ENCODE measurements around the gene GNAZ. TPM values are rescaled to one million over a fixed set of nuclear protein-coding genes. Genes with fewer than 3 reads are reported as not detected.

GNAZ gene
- total RNA-seq, 1 experiment from 2014 or later: 11.9 TPM

- DNase-seq: no peak
- no peaks in the 10 kb centered on the region for H3K27me3 ChIP-seq
- no peaks in the 10 kb centered on the region for H3K4me1 ChIP-seq
These were observed 15.6 kb upstream of the GNAZ start for GRCh38 chr22:23054531-23055257.

DNA sequence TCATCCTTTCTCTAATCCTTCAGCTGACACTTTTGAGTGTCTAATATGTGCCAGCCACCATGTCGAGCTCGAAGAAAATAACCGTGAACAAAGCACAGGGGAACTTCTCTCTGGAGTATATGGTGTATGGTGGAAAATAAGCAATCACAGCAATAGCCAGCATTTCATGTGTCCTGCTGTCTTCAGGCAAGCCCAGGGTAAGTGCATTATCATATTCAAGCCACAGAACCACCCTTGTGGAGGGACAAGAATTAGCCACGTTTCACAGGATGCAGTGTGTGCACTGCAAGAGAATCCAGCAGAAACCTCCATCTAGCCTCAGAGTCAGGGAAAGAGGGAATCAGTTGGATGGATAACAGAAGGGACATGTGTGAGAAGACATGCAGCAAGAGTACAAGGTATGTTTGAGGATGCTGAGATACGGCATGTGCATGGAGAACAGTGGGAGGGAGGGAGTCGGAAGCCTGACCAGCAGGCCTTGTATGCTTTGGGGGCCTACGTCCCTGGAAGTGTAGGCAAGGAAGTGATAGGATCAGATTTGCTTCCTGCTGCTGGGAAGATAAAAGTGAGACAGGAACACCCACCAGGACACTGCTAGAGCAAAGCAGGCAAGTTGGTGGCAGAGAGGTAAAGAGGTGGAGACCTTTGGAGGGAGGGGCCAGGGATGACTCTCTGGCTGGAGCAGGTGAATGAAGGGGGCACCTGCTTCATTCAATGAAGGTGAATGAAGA, 14.7 kb upstream of the GNAZ start:
- Histone ChIP-seq H3K27me3 (no peaks in the 10 kb centered on the region), H3K4me1 (no peaks in the 10 kb centered on the region), H3K9me3 (replicated peaks) (no peaks in the 10 kb centered on the region), H3K36me3 (no peaks in the 10 kb centered on the region), H3K27ac (no peak overlapping the region), H3K4me3 (no peak overlapping the region)
- DNase-seq: no peak

More at GRCh38 chr22:23054531-23055257, 15.6 kb upstream of the GNAZ start:
- Histone ChIP-seq H3K27ac (no peak overlapping the region), H3K36me3 (no peaks in the 10 kb centered on the region), H3K4me3 (no peak overlapping the region), H3K9me3 (replicated peaks) (no peaks in the 10 kb centered on the region)

DNA sequence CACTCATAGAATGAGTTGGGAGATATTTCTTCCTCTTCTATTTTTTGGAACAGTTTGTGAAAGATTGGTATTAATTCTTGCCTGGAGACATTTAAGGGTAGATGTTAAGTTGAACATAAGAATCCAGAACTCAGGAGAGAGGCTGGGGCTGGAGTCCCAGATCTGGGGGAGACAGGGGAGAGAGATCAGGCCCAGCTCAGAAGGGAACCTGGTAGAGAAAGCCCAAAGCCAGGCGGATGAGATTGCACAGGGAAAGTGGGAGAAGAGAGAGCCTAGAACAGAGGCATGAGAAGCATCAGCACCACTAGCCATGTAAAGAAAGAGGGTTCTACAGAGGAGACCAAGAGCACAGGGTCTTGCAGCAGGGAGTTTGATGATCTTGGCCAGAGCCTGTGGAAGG, 13.0 kb upstream of the GNAZ start:
- Histone ChIP-seq H3K9me3 (replicated peaks) (no peaks in the 10 kb centered on the region), H3K4me1 (no peaks in the 10 kb centered on the region), H3K27ac (no peak overlapping the region), H3K36me3 (no peaks in the 10 kb centered on the region), H3K4me3 (no peak overlapping the region), H3K27me3 (no peaks in the 10 kb centered on the region)
- DNase-seq: no peak

DNA sequence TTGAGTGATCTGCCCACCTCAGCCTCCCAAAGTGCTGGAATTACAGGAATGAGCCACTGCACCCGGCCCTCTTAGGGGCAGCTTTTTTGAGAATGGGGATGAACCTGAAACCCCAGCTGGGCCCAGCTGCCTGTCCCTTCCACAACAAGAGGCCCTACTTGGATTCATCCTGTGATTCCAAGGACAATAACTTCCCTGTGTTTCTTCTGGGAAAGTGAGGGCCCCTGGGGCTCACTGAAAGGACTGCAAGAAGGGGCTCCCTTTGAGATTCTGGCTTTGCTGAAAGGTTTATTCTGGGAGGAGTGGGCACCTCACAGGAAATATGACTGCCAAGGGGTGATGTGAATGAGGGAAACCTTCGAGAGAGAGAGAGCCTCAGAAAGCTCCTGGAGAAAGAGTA, 12.3 kb upstream of the GNAZ start:
- no peak for DNase-seq
- Histone ChIP-seq H3K4me1 (no peaks in the 10 kb centered on the region), H3K4me3 (no peak overlapping the region), H3K27ac (no peak overlapping the region), H3K27me3 (no peaks in the 10 kb centered on the region), H3K9me3 (replicated peaks) (no peaks in the 10 kb centered on the region), H3K36me3 (no peaks in the 10 kb centered on the region)

DNA sequence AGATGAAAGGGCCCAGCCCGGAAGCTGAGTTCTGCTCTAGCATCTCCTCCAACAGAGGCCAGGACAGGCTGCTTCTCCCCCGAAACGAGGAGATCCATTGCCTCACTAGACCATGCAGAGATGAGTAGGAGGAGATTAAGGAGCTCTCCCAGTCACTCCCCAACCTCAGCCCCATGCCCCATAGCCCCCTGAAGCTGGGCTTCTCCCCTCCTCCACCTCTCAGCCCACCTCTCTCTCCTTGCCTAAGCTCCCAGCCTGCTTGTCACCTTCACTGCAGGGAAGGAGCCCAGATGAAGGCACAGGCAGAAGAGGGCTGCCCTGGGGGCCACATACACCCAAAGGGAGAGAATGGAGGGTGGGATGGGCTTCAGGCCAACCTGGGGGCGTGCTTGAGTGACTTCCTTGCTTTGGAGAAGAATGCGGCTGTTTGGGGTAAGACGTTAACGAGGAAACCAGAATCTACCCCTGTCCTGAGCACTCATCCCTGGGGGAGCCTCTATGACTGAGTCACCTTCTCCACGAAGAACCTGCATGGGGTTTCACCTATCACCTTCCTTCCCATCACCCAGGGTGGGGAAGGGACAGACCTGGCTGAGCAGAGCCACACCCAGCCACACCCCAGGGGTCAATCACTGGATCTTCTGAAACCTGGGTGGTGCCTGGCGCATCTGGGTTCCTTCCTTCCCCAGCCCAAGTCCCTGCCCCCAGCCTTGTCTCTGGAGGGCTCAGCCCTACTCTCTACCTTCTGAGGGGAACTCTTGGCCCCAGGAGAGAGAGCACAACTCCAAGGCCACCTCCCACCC, 11.6 kb upstream of the GNAZ start:
- DNase-seq: no peak
- Histone ChIP-seq H3K27ac (no peak overlapping the region), H3K9me3 (replicated peaks) (no peaks in the 10 kb centered on the region)

GRCh38 chr22:23059284-23059948, 10.9 kb upstream of the GNAZ start:
- Histone ChIP-seq H3K9me3 (replicated peaks) (no peaks in the 10 kb centered on the region), H3K4me1 (no peaks in the 10 kb centered on the region), H3K27ac (no peak overlapping the region), H3K4me3 (no peak overlapping the region), H3K27me3 (no peaks in the 10 kb centered on the region), H3K36me3 (no peaks in the 10 kb centered on the region)
- DNase-seq: no peak

More for the DNA sequence above, 11.6 kb upstream of the GNAZ start:
- no peaks in the 10 kb centered on the region for H3K36me3 ChIP-seq
- H3K4me1 ChIP-seq: no peaks in the 10 kb centered on the region
- H3K27me3 ChIP-seq: no peaks in the 10 kb centered on the region
- no peak overlapping the region for H3K4me3 ChIP-seq

DNA sequence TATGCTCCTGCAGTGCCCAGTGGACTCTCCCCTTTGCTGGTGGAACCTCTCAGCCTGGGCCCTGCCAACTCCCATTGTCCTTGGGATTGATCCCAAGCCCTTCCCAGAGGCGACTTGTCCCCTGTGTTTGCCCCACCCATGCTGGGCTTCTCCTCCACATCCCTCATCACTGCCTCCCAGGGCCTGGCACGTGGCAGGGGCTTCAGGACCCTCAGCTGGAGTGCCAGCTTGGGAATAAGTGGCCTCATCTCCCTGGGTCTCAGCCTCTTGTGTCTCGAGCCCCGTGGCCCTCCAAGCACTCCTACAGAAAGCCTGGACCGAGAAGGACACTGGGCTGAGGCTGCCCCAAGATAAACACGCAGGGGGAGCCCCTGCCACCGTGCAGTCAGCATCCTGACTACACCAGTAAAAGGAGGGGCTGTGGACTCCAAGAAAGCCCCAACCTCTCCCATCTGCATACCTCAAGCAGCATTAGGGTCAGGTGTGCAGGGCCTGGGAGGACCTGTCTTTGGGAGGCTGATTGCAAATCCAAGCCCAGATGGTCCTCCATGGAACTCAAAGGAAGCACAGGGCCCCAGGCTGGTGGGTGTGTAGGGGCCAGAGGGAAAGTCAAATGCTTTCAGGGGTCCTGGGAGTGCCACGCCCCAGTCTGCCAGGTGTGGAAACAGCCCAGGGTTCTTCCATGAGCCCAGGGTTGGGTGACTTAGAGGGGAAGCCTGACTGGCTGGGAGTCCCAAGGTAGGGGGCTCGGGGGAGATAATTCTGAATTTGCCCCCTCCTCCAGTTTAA, 9.5 kb upstream of the GNAZ start:
- DNase-seq: no peak
- no peak overlapping the region for H3K4me3 ChIP-seq
- no peak overlapping the region for H3K27ac ChIP-seq
- no peaks in the 10 kb centered on the region for H3K9me3 ChIP-seq (replicated peaks)
- no peaks in the 10 kb centered on the region for H3K4me1 ChIP-seq
- H3K27me3 ChIP-seq: no peaks in the 10 kb centered on the region
- H3K36me3 ChIP-seq: no peaks in the 10 kb centered on the region

DNA sequence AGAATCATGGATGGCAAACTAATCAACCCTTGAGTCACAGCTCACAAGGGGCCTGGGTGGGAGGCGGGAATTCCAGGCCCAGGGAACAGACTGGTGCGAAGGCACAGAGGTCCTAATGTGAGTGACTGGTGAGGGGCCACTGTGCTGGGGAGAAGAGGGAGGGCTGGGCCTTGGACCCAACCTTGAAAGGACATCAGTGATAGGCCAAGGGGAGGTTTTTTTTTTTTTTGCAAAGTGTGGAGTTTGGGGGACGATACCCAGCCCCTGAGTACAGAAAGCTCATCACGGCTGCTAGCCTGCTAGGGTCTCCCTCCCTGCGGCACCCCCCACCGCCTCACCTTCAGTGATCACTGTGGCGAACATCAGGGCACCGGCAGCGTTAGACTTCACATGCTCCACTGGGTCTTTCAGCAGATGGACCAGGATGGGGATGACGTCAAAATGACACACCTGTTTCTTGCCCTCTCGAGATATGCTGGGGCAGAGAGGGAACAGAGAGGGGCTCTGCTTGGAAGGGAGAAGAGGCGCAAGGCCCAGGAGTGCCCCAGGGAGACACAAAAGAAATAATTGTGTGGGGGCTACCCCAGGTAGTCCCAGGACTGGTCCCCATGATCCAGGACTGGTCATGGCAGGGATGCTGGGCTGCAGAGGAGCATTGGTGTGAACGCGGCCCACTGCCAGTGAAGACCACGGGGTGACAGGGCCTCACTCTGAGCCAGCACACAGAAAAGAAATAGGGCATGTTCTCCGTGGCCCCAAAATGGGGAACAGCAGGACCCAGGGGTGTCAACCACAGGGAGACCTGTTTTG, 8.6 kb upstream of the GNAZ start:
- H3K27me3 ChIP-seq: no peaks in the 10 kb centered on the region
- no peak for DNase-seq
- H3K4me3 ChIP-seq: no peak overlapping the region
- no peaks in the 10 kb centered on the region for H3K4me1 ChIP-seq
- no peak overlapping the region for H3K27ac ChIP-seq
- no peaks in the 10 kb centered on the region for H3K36me3 ChIP-seq
- H3K9me3 ChIP-seq (replicated peaks): no peaks in the 10 kb centered on the region

DNA sequence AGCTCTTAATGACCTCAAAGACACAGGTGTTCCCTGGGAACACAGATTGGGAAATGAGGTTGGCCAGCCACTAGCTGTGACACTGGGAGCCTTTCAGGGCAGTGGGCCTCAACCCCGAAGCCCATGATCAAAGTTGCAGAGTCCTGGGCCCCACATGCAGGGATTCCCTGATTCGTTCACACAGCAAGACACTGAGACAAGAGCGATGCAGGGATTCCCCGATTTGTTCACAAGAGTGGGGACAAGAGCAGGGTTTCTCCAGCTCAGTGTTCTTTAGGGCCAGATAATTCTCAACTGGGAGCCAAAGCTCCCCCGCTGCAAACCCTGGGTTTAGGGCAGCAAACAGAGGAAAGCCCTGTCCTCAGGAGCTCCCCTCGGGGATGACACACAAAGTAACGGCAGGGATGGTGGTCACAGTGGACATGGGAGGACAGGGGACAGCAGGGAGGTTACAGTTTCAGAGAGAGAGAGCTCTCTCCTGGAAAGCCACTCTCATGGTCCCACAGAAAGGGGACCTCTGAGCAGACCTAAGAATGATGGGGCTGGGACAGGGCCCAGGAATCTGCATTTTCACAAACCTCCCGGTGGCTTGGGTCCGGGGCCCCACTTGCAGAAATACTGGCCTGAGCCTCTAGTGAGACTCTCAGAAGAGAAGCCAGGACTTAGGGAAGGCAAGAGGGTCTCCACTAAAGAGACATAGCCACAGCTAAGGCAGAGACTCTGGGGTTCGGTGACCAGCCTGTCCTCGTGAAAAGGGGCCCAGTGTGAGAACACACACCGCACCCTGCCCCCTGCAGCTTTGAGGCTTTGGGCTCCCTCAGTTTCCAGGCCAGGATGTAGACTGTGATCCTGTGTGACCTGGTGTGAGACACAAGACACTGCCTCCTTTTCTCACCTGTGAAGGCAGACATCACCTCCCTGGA, 7.4 kb upstream of the GNAZ start:
- no peak overlapping the region for H3K4me3 ChIP-seq
- DNase-seq: no peak
- H3K4me1 ChIP-seq: no peaks in the 10 kb centered on the region
- no peaks in the 10 kb centered on the region for H3K36me3 ChIP-seq
- no peaks in the 10 kb centered on the region for H3K9me3 ChIP-seq (replicated peaks)
- no peaks in the 10 kb centered on the region for H3K27me3 ChIP-seq
- no peak overlapping the region for H3K27ac ChIP-seq

DNA sequence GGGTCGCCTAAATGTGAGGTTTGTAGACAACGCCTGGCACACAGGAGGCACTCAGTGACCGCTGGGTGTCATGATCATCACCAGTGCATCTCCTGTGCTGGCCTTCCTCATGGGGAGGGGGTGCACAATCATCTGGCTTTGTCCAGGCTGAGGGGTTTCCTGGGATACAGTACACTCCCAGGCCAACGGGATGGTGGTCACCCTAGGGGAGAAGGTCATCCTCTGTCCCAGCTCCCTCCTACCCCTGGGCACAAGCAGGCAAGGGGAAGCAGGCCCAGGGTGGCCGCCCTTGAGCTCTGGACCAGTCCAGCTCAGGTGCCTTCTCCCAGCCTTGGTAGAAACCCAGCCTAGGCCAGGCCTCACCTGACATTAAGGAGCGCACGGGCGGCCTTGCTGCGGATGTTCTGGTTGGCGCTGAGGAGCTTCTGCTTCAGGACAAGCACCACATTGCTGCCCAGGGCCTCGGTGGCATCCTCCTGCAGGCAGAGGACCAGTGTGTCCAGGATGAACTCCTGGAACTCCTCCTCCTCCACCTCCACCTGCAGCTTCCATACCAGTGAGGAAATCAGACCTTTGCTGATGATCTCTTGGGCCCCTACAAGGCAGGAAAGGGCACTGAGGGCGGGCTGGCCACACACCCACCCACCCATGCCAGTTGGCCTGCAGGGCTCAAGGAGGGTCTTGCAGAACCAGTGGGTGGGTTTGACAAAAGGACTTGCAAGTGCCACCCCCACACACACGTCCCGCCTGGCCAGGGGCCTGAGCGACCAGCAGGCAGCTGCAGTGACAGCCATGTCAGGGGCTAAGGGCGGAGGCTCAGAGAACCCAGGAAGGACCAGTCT, 6.6 kb upstream of the GNAZ start:
- H3K27me3 ChIP-seq: no peaks in the 10 kb centered on the region
- H3K4me3 ChIP-seq: no peak overlapping the region
- H3K36me3 ChIP-seq: no peaks in the 10 kb centered on the region
- no peaks in the 10 kb centered on the region for H3K9me3 ChIP-seq (replicated peaks)
- DNase-seq: peak in 1 of 2 experiments; percentile 1
- H3K4me1 ChIP-seq: peaks cover 7% of the 10 kb centered on the region; the same call in 1 of the 2 replicates
- H3K27ac ChIP-seq: no peak overlapping the region

DNA sequence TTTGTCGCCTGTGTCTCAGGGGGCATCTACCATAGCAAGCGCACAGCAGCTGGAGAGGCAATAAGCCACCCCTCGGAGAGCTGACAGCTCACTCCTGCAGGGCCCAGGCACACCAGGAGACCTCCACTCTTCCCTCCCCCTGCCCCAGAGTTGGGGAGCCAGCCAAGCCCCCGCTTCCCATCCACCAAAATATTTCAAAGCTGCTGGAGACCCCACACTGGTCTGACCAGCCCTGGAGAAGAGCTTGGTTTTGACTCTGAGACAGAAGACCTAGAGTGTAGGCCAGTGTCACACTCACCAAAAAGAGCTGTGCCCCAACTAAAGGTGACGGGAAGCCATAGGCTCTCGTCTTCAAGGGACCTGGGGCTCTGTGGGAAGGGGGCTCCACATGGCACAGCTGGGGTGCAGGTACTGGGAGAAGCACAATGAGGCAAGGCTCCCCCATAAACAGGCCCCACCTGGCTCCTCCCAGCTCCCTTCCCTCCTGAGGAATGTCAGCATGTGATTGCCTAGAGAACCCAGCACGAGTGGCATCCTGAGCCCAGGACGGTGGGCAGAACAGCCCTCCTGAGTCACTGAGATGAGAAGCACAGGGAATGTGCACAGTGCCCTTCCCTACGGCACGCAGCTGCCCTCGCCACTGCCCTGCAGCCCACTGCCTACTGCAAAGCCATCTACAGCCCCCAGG, 5.8 kb upstream of the GNAZ start:
- Histone ChIP-seq H3K27ac (no peak overlapping the region), H3K4me3 (no peak overlapping the region), H3K9me3 (replicated peaks) (no peaks in the 10 kb centered on the region), H3K27me3 (no peaks in the 10 kb centered on the region), H3K4me1 (peaks cover 7% of the 10 kb centered on the region; the same call in 1 of the 2 replicates), H3K36me3 (no peaks in the 10 kb centered on the region)
- no peak for DNase-seq
